ENCODE measurements around the gene CSNK1G3. TPM values are rescaled to one million over a fixed set of nuclear protein-coding genes. Genes with fewer than 3 reads are reported as not detected.

CSNK1G3 gene
- total RNA-seq, 1 experiment from 2014 or later: 51.1 TPM

GRCh38 chr5:123503299-123503698 is 8.7 kb upstream of the CSNK1G3 start:
- TF ChIP-seq CEBPB (IDR thresholded peaks at IDR 0.05; ENCODE audit: low read depth) (no peak), RAD21 (IDR thresholded peaks at IDR 0.05; ENCODE audit: low read depth) (no peak), SRF (IDR thresholded peaks at IDR 0.05; ENCODE audit: low read depth) (no peak), EGR1 (IDR thresholded peaks at IDR 0.05; ENCODE audit: low read depth) (no peak), SIN3A (IDR thresholded peaks at IDR 0.05; ENCODE audit: low read depth) (no peak), JUND (IDR thresholded peaks at IDR 0.05) (no peak), YY1 (IDR thresholded peaks at IDR 0.05; ENCODE audit: extremely low read depth, insufficient replicate concordance, low read depth, low read length) (no peak), EZH2phosphoT487 (IDR thresholded peaks at IDR 0.05; ENCODE audit: borderline replicate concordance) (no peak), ELF1 (IDR thresholded peaks at IDR 0.05; ENCODE audit: borderline replicate concordance, low read depth) (no peak), FOSL1 (IDR thresholded peaks at IDR 0.05; ENCODE audit: low read depth) (no peak)
- TF ChIP-seq, protein P1, sequence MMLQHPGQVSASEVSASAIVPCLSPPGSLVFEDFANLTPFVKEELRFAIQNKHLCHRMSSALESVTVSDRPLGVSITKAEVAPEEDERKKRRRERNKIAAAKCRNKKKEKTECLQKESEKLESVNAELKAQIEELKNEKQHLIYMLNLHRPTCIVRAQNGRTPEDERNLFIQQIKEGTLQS (IDR thresholded peaks at IDR 0.05): no peak
- Histone ChIP-seq H3K4me2 (ENCODE audit: low read length) (no peak overlapping the region), H3K4me3 (replicated peaks in 1 of 2; ENCODE audit: low read depth in 1 of 2, low read length in 2 of 2) (no peak overlapping the region), H3K27me3 (ENCODE audit: insufficient read depth, low read length) (no peaks in the 10 kb centered on the region), H3K9me3 (ENCODE audit: control insufficient read depth in 1 of 2, insufficient read depth in 1 of 2, low read depth in 1 of 2, low read length in 2 of 2) (no peaks in the 10 kb centered on the region), H3K9me2 (ENCODE audit: insufficient read depth) (no peaks in the 10 kb centered on the region), H3K79me2 (ENCODE audit: insufficient read depth, low read length) (no peaks in the 10 kb centered on the region), H3K36me3 (ENCODE audit: control insufficient read depth in 1 of 2, insufficient read depth in 2 of 2, low read length in 2 of 2) (no peaks in the 10 kb centered on the region), H4K20me1 (ENCODE audit: insufficient read depth) (no peaks in the 10 kb centered on the region), H2AFZ (ENCODE audit: low read depth, low read length, poor library complexity, severe bottlenecking) (no peak overlapping the region), H3K4me1 (ENCODE audit: control insufficient read depth in 1 of 2, insufficient read depth in 2 of 2, low read length in 2 of 2) (no peaks in the 10 kb centered on the region), H3K9ac (ENCODE audit: low read length) (no peak overlapping the region), H3K27ac (ENCODE audit: low read depth, low read length) (no peak overlapping the region)
- ChIA-PET CTCF (no interaction called here), POLR2A (no interaction called here), RAD21 (ENCODE audit: low non-redundant PET in 1 of 2, low total read pairs in 2 of 2, uncharacterized antibody in 2 of 2, unreplicated experiment in 2 of 2) (no interaction called here)
- no peak for ATAC-seq
- DNase-seq (ENCODE audit: low read depth, low spot score): no peak
- BruUV-seq (replicated peaks): no TSS peak
- intact Hi-C loops (cut with micrococcal nuclease): no loop called here

GRCh38 chr5:123505633-123506032 is 6.3 kb upstream of the CSNK1G3 start:
- H3K4me3 ChIP-seq (replicated peaks in 1 of 2; ENCODE audit: low read depth in 1 of 2, low read length in 2 of 2): no peak overlapping the region
- ChIA-PET POLR2A (interaction anchor here (0.6 kb wide), 1 partner anchor 44 kb away, joined by 3 read pairs; no protein-coding TSS in a partner anchor), RAD21 (ENCODE audit: low non-redundant PET in 1 of 2, low total read pairs in 2 of 2, uncharacterized antibody in 2 of 2, unreplicated experiment in 2 of 2) (no interaction called here), CTCF (no interaction called here)
- H4K20me1 ChIP-seq (ENCODE audit: insufficient read depth): no peaks in the 10 kb centered on the region
- no peak overlapping the region for H3K4me2 ChIP-seq (ENCODE audit: low read length)
- H3K79me2 ChIP-seq (ENCODE audit: insufficient read depth, low read length): no peaks in the 10 kb centered on the region
- H3K9ac ChIP-seq (ENCODE audit: low read length): no peak overlapping the region
- no peaks in the 10 kb centered on the region for H3K27me3 ChIP-seq (ENCODE audit: insufficient read depth, low read length)
- ATAC-seq (no peak), DNase-seq (ENCODE audit: low read depth, low spot score) (no peak)
- H3K9me2 ChIP-seq (ENCODE audit: insufficient read depth): no peaks in the 10 kb centered on the region
- no peak overlapping the region for H3K27ac ChIP-seq (ENCODE audit: low read depth, low read length)
- intact Hi-C loops (cut with micrococcal nuclease): no loop called here
- no peaks in the 10 kb centered on the region for H3K36me3 ChIP-seq (ENCODE audit: control insufficient read depth in 1 of 2, insufficient read depth in 2 of 2, low read length in 2 of 2)
- TF ChIP-seq CTCF (IDR thresholded peaks at IDR 0.05 in 2 of 3, conservative IDR thresholded peaks at IDR 0.05 in 1 of 3; ENCODE audit: borderline replicate concordance in 1 of 3, insufficient read depth in 1 of 3, low read depth in 2 of 3, low read length in 2 of 3) (no peak), ZNF274 (IDR thresholded peaks at IDR 0.05; ENCODE audit: low read depth, low read length) (no peak)
- H3K4me1 ChIP-seq (ENCODE audit: control insufficient read depth in 1 of 2, insufficient read depth in 2 of 2, low read length in 2 of 2): no peaks in the 10 kb centered on the region
- BruUV-seq (replicated peaks): no TSS peak
- no peaks in the 10 kb centered on the region for H3K9me3 ChIP-seq (ENCODE audit: control insufficient read depth in 1 of 2, insufficient read depth in 1 of 2, low read depth in 1 of 2, low read length in 2 of 2)
- H2AFZ ChIP-seq (ENCODE audit: low read depth, low read length, poor library complexity, severe bottlenecking): no peak overlapping the region

All from HCT116 (cell line).